Right renal pelvis (tissue), 4 donors: ENCODE measurements around the gene RFX6. TPM values are rescaled to one million over a fixed set of nuclear protein-coding genes. Genes with fewer than 3 reads are reported as not detected.

ENCODE experiments used
- DNase-seq, 4 donors: peaks; one replicate each; pipeline ENCODE4 v3.0.0-alpha.2; 2013; ENCODE audit warnings: low read depth in 4 of 4, low spot score in 3 of 4, missing footprints in 1 of 4
- polyA plus RNA-seq, 4 donors: library from polyadenylated mRNA; unstranded; fragments of 120-200 nt; gene quantifications; one replicate each; pipeline ENCODE4 v1.2.1, GENCODE V29; 2013; ENCODE audit not compliant: insufficient read length in 4 of 4

Gene RFX6
- polyA plus RNA-seq, 4 donors: 0.03 to 0.08 (median 0.06) TPM; not detected in 1

GRCh38 chr6:116894669-116895068, 17.6 kb downstream of the RFX6 start:
- DNase-seq: no peak

- no peak for DNase-seq
Measured at GRCh38 chr6:116895935-116896334, 18.9 kb downstream of the RFX6 start.

- no peak for DNase-seq
Measured at GRCh38 chr6:116902634-116903033, 25.6 kb downstream of the RFX6 start.

GRCh38 chr6:116922853-116923548, 46.0 kb downstream of the RFX6 start:
- no peak for DNase-seq

GRCh38 chr6:116924245-116924644, 47.2 kb downstream of the RFX6 start:
- no peak for DNase-seq

GRCh38 chr6:116925088-116925794, 48.2 kb downstream of the RFX6 start:
- DNase-seq: no peak

- DNase-seq: no peak
Measured at GRCh38 chr6:116928677-116929076, 51.6 kb downstream of the RFX6 start.

- no peak for DNase-seq
Measured at GRCh38 chr6:116929825-116930224, 52.8 kb downstream of the RFX6 start.

GRCh38 chr6:116931456-116931855, 54.4 kb downstream of the RFX6 start:
- DNase-seq: no peak

- DNase-seq: no peak
Measured at GRCh38 chr6:116932496-116932895, 55.5 kb downstream of the RFX6 start.

GRCh38 chr6:116933485-116933884, 56.4 kb downstream of the RFX6 start:
- DNase-seq: no peak

GRCh38 chr6:116938305-116938704, 61.3 kb downstream of the RFX6 start:
- DNase-seq: no peak

GRCh38 chr6:116941727-116942126, 64.7 kb downstream of the RFX6 start:
- DNase-seq: no peak

- no peak for DNase-seq
Measured at GRCh38 chr6:116945809-116946208, 68.8 kb downstream of the RFX6 start.

- DNase-seq: no peak
Measured at GRCh38 chr6:116948533-116949304, 71.7 kb downstream of the RFX6 start.

GRCh38 chr6:116949964-116950363, 72.9 kb downstream of the RFX6 start:
- no peak for DNase-seq

- no peak for DNase-seq
Measured at GRCh38 chr6:116954335-116954734, 77.3 kb downstream of the RFX6 start.

- peak in 2 of 4 donors; percentile 5 to 33 for DNase-seq
Measured at GRCh38 chr6:116954938-116955337, 77.9 kb downstream of the RFX6 start.

GRCh38 chr6:116955773-116956172, 78.7 kb downstream of the RFX6 start:
- DNase-seq: no peak

GRCh38 chr6:116963972-116964371, 86.9 kb downstream of the RFX6 start:
- no peak for DNase-seq
